Posterior vena cava (tissue), 2 donors: ENCODE results near the gene VANGL2. TPM values are rescaled to one million over a fixed set of nuclear protein-coding genes. Genes with fewer than 3 reads are reported as not detected.
"Not testable (repeated sequence)": the region's sequence is repeated elsewhere in the genome, so short reads cannot be mapped to it uniquely, and the experiment has no call there.

Source experiments
- DNase-seq: peaks from one replicate; pipeline ENCODE4 v3.0.0-alpha.2; 2020; ENCODE audit warnings: low spot score
- intact Hi-C, 2 donors: fragments of 100-400 bp; cut with DNase I; formaldehyde crosslinking; loops; one replicate each; pipeline versions ENCODE4 v1.14.1 to v1.14.2; 2022 to 2023
- total RNA-seq, 2 donors: library from RNA; stranded (reverse); fragmentation: NEBNext Ultra II Directional; extraction: Animal tissue kit (Norgen Biotek cat#: 25700); gene quantifications; one replicate each; pipeline ENCODE4 v1.2.1, GENCODE V29; 2021
- donor health status: DM: yes; HTN: yes; CAD: no.
- donor health status: DM: yes; HTN: yes; CAD: no.

Gene VANGL2
- total RNA-seq, 2 donors from 2014 or later, result 2.0 to 2.4 TPM

- DNase-seq, result no peak
- intact Hi-C loops, result no loop called here
These were observed 32.1 kb upstream of the VANGL2 start for GRCh38 chr1:160367934-160368923.

- intact Hi-C loops, result no loop called here
- DNase-seq, result no peak
These were observed 31.3 kb upstream of the VANGL2 start for GRCh38 chr1:160369087-160369486.

GRCh38 chr1:160370561-160371345 is 29.6 kb upstream of the VANGL2 start:
- intact Hi-C loops, result no loop called here
- DNase-seq, result no peak

- no peak for DNase-seq
- intact Hi-C loops, result no loop called here
These were observed 29.1 kb upstream of the VANGL2 start for GRCh38 chr1:160371346-160371631.

- intact Hi-C loops, result no loop called here
- no peak for DNase-seq
These were observed 28.6 kb upstream of the VANGL2 start for GRCh38 chr1:160371756-160372155.

- intact Hi-C loops, result no loop called here
- DNase-seq, result no peak
These were observed 26.7 kb upstream of the VANGL2 start for GRCh38 chr1:160373696-160374095.

- intact Hi-C loops, result no loop called here
- DNase-seq, result no peak
These were observed 25.9 kb upstream of the VANGL2 start for GRCh38 chr1:160374306-160375110.

- intact Hi-C loops, result no loop called here
- no peak for DNase-seq
These were observed 24.4 kb upstream of the VANGL2 start for GRCh38 chr1:160375788-160376524.

GRCh38 chr1:160376525-160377131 is 23.7 kb upstream of the VANGL2 start:
- no peak for DNase-seq
- intact Hi-C loops, result no loop called here

- intact Hi-C loops, result no loop called here
- DNase-seq, result no peak
These were observed 22.7 kb upstream of the VANGL2 start for GRCh38 chr1:160377585-160378206.

- intact Hi-C loops, DNase-seq: not testable (repeated sequence)
These were observed 15.6 kb upstream of the VANGL2 start for GRCh38 chr1:160384812-160385211.

GRCh38 chr1:160388406-160388805 is 12.0 kb upstream of the VANGL2 start:
- DNase-seq, intact Hi-C loops: not testable (repeated sequence)

- intact Hi-C loops, result no loop called here
- DNase-seq, result peak; percentile 24
These were observed 5.7 kb upstream of the VANGL2 start for GRCh38 chr1:160394673-160395072.

- DNase-seq, result no peak
- intact Hi-C loops, result no loop called here
These were observed 2.7 kb upstream of the VANGL2 start for GRCh38 chr1:160397651-160398050.

GRCh38 chr1:160398823-160399222 is 1.5 kb upstream of the VANGL2 start:
- intact Hi-C loops, result no loop called here
- no peak for DNase-seq

GRCh38 chr1:160399544-160400222 is 681 bp upstream of the VANGL2 start:
- intact Hi-C loops, result loop anchor here in 1 of 2 donors (5.0 kb wide), 1 partner anchor 1317 kb away; no protein-coding TSS in a partner anchor
- DNase-seq, result no peak
